ENCODE data around the gene RANBP1. TPM values are rescaled to one million over a fixed set of nuclear protein-coding genes. Genes with fewer than 3 reads are reported as not detected.

RANBP1 gene
- total RNA-seq, 1 donor from 2014 or later: 219 TPM

GRCh38 chr22:20137113-20137512 is 21.2 kb downstream of the RANBP1 start:
- Mint-ChIP-seq H3K4me1 (ENCODE audit: low read depth) (peaks cover 4% of the 10 kb centered on the region), H3K9me3 (ENCODE audit: low read depth) (no peaks in the 10 kb centered on the region), H3K27ac (no peak overlapping the region), H3K36me3 (ENCODE audit: insufficient read depth) (no peaks in the 10 kb centered on the region), H3K27me3 (no peaks in the 10 kb centered on the region), H3K4me3 (ENCODE audit: low read depth) (no peak overlapping the region)
- TF ChIP-seq, protein P1, sequence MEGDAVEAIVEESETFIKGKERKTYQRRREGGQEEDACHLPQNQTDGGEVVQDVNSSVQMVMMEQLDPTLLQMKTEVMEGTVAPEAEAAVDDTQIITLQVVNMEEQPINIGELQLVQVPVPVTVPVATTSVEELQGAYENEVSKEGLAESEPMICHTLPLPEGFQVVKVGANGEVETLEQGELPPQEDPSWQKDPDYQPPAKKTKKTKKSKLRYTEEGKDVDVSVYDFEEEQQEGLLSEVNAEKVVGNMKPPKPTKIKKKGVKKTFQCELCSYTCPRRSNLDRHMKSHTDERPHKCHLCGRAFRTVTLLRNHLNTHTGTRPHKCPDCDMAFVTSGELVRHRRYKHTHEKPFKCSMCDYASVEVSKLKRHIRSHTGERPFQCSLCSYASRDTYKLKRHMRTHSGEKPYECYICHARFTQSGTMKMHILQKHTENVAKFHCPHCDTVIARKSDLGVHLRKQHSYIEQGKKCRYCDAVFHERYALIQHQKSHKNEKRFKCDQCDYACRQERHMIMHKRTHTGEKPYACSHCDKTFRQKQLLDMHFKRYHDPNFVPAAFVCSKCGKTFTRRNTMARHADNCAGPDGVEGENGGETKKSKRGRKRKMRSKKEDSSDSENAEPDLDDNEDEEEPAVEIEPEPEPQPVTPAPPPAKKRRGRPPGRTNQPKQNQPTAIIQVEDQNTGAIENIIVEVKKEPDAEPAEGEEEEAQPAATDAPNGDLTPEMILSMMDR (IDR thresholded peaks at IDR 0.05; ENCODE audit: unreplicated experiment): no peak
- DNase-seq (ENCODE audit: low spot score, unreplicated experiment): no peak

GRCh38 chr22:20137671-20138416 is 21.9 kb downstream of the RANBP1 start:
- no peaks in the 10 kb centered on the region for H3K36me3 Mint-ChIP-seq (ENCODE audit: insufficient read depth)
- TF ChIP-seq, protein P1 (IDR thresholded peaks at IDR 0.05; ENCODE audit: unreplicated experiment): no peak
- H3K9me3 Mint-ChIP-seq (ENCODE audit: low read depth): no peaks in the 10 kb centered on the region
- H3K27ac Mint-ChIP-seq: no peak overlapping the region
- H3K4me1 Mint-ChIP-seq (ENCODE audit: low read depth): peaks cover 4% of the 10 kb centered on the region
- no peak for DNase-seq (ENCODE audit: low spot score, unreplicated experiment)
- no peaks in the 10 kb centered on the region for H3K27me3 Mint-ChIP-seq
- no peak overlapping the region for H3K4me3 Mint-ChIP-seq (ENCODE audit: low read depth)

DNA sequence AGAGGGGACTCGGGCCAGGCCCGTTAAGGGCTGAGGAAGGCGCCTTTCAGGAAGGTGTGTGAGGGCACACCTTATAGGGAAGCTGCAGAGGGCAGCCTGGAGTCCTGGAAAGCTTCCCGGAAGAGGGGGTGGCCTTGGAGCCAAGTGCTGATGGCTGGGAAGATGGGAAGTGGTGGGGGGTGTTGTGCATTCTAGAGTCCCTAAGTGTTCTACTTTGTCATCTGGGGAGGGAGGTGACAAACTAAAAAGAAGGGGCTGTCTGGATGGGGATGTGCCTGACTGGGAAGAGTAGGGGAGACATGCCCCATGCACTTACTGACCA is 22.5 kb downstream of the RANBP1 start:
- Mint-ChIP-seq H3K27me3 (no peaks in the 10 kb centered on the region), H3K4me1 (ENCODE audit: low read depth) (peaks cover under 1% of the 10 kb centered on the region), H3K9me3 (ENCODE audit: low read depth) (no peaks in the 10 kb centered on the region), H3K4me3 (ENCODE audit: low read depth) (no peak overlapping the region), H3K36me3 (ENCODE audit: insufficient read depth) (no peaks in the 10 kb centered on the region), H3K27ac (no peak overlapping the region)
- TF ChIP-seq, protein P1 (IDR thresholded peaks at IDR 0.05; ENCODE audit: unreplicated experiment): no peak
- DNase-seq (ENCODE audit: low spot score, unreplicated experiment): no peak

DNA sequence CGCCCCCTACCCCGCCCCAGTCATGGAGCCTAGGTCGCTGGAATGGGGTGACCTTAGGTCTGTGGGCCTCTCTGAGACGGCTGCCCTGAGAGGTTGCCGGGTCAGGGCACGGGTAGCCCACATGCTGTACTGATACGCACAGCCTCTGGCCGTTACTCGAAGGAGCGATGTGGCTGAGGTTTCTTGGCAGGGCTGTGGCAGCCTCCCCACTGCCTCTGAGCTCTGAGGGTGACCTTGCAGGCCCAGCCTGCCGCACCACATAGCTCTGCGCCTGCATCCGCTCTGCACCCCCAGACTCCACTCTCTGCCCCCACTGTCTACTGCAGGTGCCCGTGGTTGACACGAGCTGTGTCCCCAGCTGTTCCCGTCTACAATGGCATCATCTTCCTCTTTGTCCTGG is 23.0 kb downstream of the RANBP1 start:
- no peak for DNase-seq (ENCODE audit: low spot score, unreplicated experiment)
- Mint-ChIP-seq H3K36me3 (ENCODE audit: insufficient read depth) (no peaks in the 10 kb centered on the region), H3K4me3 (ENCODE audit: low read depth) (no peak overlapping the region), H3K9me3 (ENCODE audit: low read depth) (no peaks in the 10 kb centered on the region), H3K27me3 (no peaks in the 10 kb centered on the region), H3K4me1 (ENCODE audit: low read depth) (no peaks in the 10 kb centered on the region), H3K27ac (no peak overlapping the region)
- TF ChIP-seq, protein P1 (IDR thresholded peaks at IDR 0.05; ENCODE audit: unreplicated experiment): no peak

DNA sequence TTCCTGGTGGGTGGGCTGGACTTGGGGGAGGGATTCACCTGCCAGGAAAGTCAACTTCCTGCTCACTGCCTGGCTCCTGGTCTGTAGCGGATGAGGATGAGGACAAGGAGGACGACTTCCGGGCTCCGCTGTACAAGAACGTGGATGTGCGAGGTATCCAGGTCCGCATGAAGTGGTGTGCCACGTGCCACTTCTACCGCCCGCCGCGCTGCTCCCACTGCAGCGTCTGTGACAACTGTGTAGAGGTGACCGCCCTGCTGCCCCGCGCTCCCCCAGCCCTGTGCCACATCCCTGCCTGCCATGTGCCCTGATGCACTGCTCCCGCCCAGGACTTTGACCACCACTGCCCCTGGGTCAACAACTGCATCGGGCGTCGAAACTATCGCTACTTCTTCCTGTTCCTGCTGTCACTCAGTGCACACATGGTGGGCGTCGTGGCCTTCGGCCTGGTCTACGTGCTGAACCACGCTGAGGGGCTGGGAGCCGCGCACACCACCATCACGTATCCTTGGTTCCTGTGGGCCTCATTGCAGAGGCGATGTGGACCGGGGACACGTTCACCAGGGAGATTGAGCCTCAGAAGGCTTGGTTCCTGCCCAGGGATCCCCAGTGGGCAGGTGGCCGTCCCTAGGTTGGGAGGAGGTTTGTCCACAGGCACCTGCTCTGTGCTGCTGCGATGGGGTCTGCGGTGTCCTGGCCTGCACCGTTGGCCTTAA is 23.6 kb downstream of the RANBP1 start:
- no peak for DNase-seq (ENCODE audit: low spot score, unreplicated experiment)
- H3K9me3 Mint-ChIP-seq (ENCODE audit: low read depth): no peaks in the 10 kb centered on the region
- no peaks in the 10 kb centered on the region for H3K36me3 Mint-ChIP-seq (ENCODE audit: insufficient read depth)
- TF ChIP-seq, protein P1 (IDR thresholded peaks at IDR 0.05; ENCODE audit: unreplicated experiment): no peak
- H3K27ac Mint-ChIP-seq: no peak overlapping the region
- no peaks in the 10 kb centered on the region for H3K27me3 Mint-ChIP-seq
- H3K4me1 Mint-ChIP-seq (ENCODE audit: low read depth): no peaks in the 10 kb centered on the region
- H3K4me3 Mint-ChIP-seq (ENCODE audit: low read depth): no peak overlapping the region
